PC-3 (cell line): ENCODE data around the gene NOL9. TPM values are rescaled to one million over a fixed set of nuclear protein-coding genes. Genes with fewer than 3 reads are reported as not detected.
A peak's percentile ranks its signal among the peaks of the same experiment; 100 is the strongest.

Experiments
- ATAC-seq: fragments of 200-7000 bp; cut with Tn5 transposase; 2 replicates; pipeline ENCODE4 v1.9.1; 2020; ENCODE audit warnings: mild to moderate bottlenecking, moderate library complexity
- BruUV-seq: library from RNA; stranded (reverse); fragments of 400-500 nt; replicated peaks from 2 replicates; lab custom pipeline; 2021; lab: Mats Ljungman, UMichigan
- CTCF ChIA-PET: fragments of 300-600 bp; sonication (Branson Sonifier 250); formaldehyde crosslinking; loops from one replicate; lab custom pipeline; 2022; ENCODE audit warnings: antibody characterized with exemption; lab: Charles Lee
- POLR2A ChIA-PET: fragments of 300-600 bp; sonication (Branson Sonifier 250); formaldehyde crosslinking; loops from one replicate; lab custom pipeline; 2022; ENCODE audit warnings: antibody characterized with exemption; ENCODE audit not compliant: unreplicated experiment; lab: Charles Lee
- DNase-seq: peaks from one replicate; pipeline ENCODE4 v3.0.0-alpha.2; 2015
- H2AFZ ChIP-seq: fragments of 300-600 bp; sonication (generic); 2 replicates; pipeline ENCODE4 v1.6.0; 2016; ENCODE audit warnings: antibody characterized with exemption, low read length
- H3F3A ChIP-seq: fragments of 300-600 bp; sonication (generic); one replicate; pipeline ENCODE4 v1.6.0; 2017; ENCODE audit warnings: antibody characterized with exemption, low read length, control low read depth, mild to moderate bottlenecking; ENCODE audit not compliant: unreplicated experiment
- H3K27ac ChIP-seq: fragments of 300-600 bp; sonication (generic); 2 replicates; pipeline ENCODE4 v1.5.1; 2016; ENCODE audit warnings: mild to moderate bottlenecking, low read length
- H3K27me3 ChIP-seq: fragments of 300-600 bp; sonication (generic); 2 replicates; pipeline ENCODE4 v1.6.1; 2016; ENCODE audit warnings: low read length, mixed read lengths
- H3K36me3 ChIP-seq: fragments of 300-600 bp; sonication (generic); 2 replicates; pipeline ENCODE4 v1.6.1; 2016; ENCODE audit warnings: low read depth, mixed run types, low read length, mixed read lengths
- H3K4me1 ChIP-seq: fragments of 300-600 bp; sonication (generic); 2 replicates; pipeline ENCODE4 v1.5.1; 2016; ENCODE audit warnings: low read length; ENCODE audit not compliant: insufficient read depth
- H3K4me2 ChIP-seq: fragments of 300-600 bp; sonication (generic); 2 replicates; pipeline ENCODE4 v1.6.0; 2016; ENCODE audit warnings: low read length
- H3K4me3 ChIP-seq: fragments of 300-600 bp; sonication (generic); 2 replicates; pipeline ENCODE4 v1.5.1; 2016; ENCODE audit warnings: mild to moderate bottlenecking, low read length, mixed read lengths
- H3K79me2 ChIP-seq: fragments of 300-600 bp; sonication (generic); 2 replicates; pipeline ENCODE4 v1.6.1; 2017; ENCODE audit warnings: low read length, mixed read lengths
- H3K9ac ChIP-seq: fragments of 300-600 bp; sonication (generic); 2 replicates; pipeline ENCODE4 v1.6.0; 2016; ENCODE audit warnings: mild to moderate bottlenecking, low read length
- H3K9me2 ChIP-seq: fragments of 300-600 bp; sonication (generic); replicated peaks from 2 replicates; pipeline ENCODE4 v1.6.1; 2016; ENCODE audit warnings: mixed run types, low read length, mixed read lengths
- H3K9me3 ChIP-seq: fragments of 300-600 bp; sonication (generic); 2 replicates; pipeline ENCODE4 v1.6.1; 2016; ENCODE audit warnings: low read length, mixed read lengths
- H4K20me1 ChIP-seq: fragments of 300-600 bp; sonication (generic); 2 replicates; pipeline ENCODE4 v1.6.1; 2016; ENCODE audit warnings: low read length, mixed read lengths
- EZH2 ChIP-seq: fragments of 300-600 bp; sonication (generic); IDR thresholded peaks from one replicate; pipeline ENCODE4 v1.6.1; 2017; ENCODE audit warnings: antibody characterized with exemption, mild to moderate bottlenecking, low read length; ENCODE audit not compliant: unreplicated experiment
- EZH2phosphoT487 ChIP-seq: fragments of 300-600 bp; sonication (generic); IDR thresholded peaks from 2 replicates; pipeline ENCODE4 v1.6.1; 2018; ENCODE audit warnings: mild to moderate bottlenecking, antibody characterized with exemption, low read length, borderline replicate concordance
- intact Hi-C: fragments of 100-400 bp; cut with micrococcal nuclease; formaldehyde crosslinking; loops from 2 replicates; pipeline ENCODE4 v1.9.0; 2023
- total RNA-seq: library from RNA; depleted of rRNA; stranded (reverse); fragments of >200 nt; gene quantifications from 2 replicates; pipeline ENCODE4 v1.2.3, GENCODE V29; 2014
- TF ChIP-seq, protein P1 (sequence below): fragments of 300-600 bp; sonication (generic); conservative IDR thresholded peaks from 2 replicates; pipeline ENCODE4 v1.5.1; 2017; ENCODE audit warnings: antibody characterized with exemption, low read depth, mild to moderate bottlenecking, low read length

NOL9 gene
- total RNA-seq, 1 experiment from 2014 or later = 79.1 TPM

DNA sequence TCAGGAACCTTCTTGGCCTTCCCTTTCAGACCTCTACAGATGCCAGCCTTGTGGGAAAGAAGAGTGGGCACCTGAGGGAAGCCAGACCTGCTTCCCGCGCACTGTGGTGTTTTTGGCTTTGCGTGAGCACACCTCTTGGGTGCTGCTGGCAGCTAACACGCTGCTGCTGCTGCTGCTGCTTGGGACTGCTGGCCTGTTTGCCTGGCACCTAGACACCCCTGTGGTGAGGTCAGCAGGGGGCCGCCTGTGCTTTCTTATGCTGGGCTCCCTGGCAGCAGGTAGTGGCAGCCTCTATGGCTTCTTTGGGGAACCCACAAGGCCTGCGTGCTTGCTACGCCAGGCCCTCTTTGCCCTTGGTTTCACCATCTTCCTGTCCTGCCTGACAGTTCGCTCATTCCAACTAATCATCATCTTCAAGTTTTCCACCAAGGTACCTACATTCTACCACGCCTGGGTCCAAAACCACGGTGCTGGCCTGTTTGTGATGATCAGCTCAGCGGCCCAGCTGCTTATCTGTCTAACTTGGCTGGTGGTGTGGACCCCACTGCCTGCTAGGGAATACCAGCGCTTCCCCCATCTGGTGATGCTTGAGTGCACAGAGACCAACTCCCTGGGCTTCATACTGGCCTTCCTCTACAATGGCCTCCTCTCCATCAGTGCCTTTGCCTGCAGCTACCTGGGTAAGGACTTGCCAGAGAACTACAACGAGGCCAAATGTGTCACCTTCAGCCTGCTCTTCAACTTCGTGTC is 24.5 kb upstream of the NOL9 start:
- no peak for ATAC-seq
- H3K9ac ChIP-seq = no peak overlapping the region
- POLR2A ChIA-PET = interaction anchor here (1.0 kb wide), 1 partner anchor 9 kb away, joined by 3 read pairs; no protein-coding TSS in a partner anchor

GRCh38 chr1:6577831-6578525 is 23.7 kb upstream of the NOL9 start:
- no peaks in the 10 kb centered on the region for H3K36me3 ChIP-seq
- no peaks in the 10 kb centered on the region for H3K27me3 ChIP-seq
- no peaks in the 10 kb centered on the region for H3F3A ChIP-seq
- no peak overlapping the region for H3K4me3 ChIP-seq
- H3K9me3 ChIP-seq = no peaks in the 10 kb centered on the region
- no peaks in the 10 kb centered on the region for H4K20me1 ChIP-seq
- H3K9ac ChIP-seq = no peak overlapping the region
- CTCF ChIA-PET = interaction anchor here (0.6 kb wide), 1 partner anchor 57 kb away, joined by 3 read pairs; no protein-coding TSS in a partner anchor
- no peak overlapping the region for H3K27ac ChIP-seq
- no peak overlapping the region for H3K4me2 ChIP-seq
- H3K4me1 ChIP-seq = peaks cover 27% of the 10 kb centered on the region
- TF ChIP-seq EZH2phosphoT487 (no peak), EZH2 (no peak)
- TF ChIP-seq, protein P1, sequence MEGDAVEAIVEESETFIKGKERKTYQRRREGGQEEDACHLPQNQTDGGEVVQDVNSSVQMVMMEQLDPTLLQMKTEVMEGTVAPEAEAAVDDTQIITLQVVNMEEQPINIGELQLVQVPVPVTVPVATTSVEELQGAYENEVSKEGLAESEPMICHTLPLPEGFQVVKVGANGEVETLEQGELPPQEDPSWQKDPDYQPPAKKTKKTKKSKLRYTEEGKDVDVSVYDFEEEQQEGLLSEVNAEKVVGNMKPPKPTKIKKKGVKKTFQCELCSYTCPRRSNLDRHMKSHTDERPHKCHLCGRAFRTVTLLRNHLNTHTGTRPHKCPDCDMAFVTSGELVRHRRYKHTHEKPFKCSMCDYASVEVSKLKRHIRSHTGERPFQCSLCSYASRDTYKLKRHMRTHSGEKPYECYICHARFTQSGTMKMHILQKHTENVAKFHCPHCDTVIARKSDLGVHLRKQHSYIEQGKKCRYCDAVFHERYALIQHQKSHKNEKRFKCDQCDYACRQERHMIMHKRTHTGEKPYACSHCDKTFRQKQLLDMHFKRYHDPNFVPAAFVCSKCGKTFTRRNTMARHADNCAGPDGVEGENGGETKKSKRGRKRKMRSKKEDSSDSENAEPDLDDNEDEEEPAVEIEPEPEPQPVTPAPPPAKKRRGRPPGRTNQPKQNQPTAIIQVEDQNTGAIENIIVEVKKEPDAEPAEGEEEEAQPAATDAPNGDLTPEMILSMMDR = no peak
- BruUV-seq = no TSS peak
- no peaks in the 10 kb centered on the region for H3K9me2 ChIP-seq
- POLR2A ChIA-PET = interaction anchor here (1.0 kb wide), 1 partner anchor 10 kb away, joined by 3 read pairs; no protein-coding TSS in a partner anchor
- DNase-seq (no peak), ATAC-seq (no peak)
- H2AFZ ChIP-seq = no peak overlapping the region
- H3K79me2 ChIP-seq = peaks cover 30% of the 10 kb centered on the region
- intact Hi-C loops = no loop called here

More for the DNA sequence above, 24.5 kb upstream of the NOL9 start:
- CTCF ChIA-PET = no interaction called here
- Histone ChIP-seq H3K27me3 (no peaks in the 10 kb centered on the region), H3F3A (no peaks in the 10 kb centered on the region), H3K4me3 (peak overlapping the region; percentile 92; the same call in 1 of the 2 replicates), H3K36me3 (no peaks in the 10 kb centered on the region), H4K20me1 (no peaks in the 10 kb centered on the region), H3K4me2 (peak overlapping the region; percentile 89), H3K27ac (no peak overlapping the region), H2AFZ (peak overlapping the region; percentile 67), H3K9me2 (no peaks in the 10 kb centered on the region), H3K9me3 (no peaks in the 10 kb centered on the region), H3K79me2 (peaks cover 30% of the 10 kb centered on the region), H3K4me1 (peaks cover 27% of the 10 kb centered on the region)
- BruUV-seq = no TSS peak
- TF ChIP-seq EZH2 (no peak), EZH2phosphoT487 (no peak)
- TF ChIP-seq, protein P1 = no peak
- no peak for DNase-seq
- intact Hi-C loops = loop anchor here (1.0 kb wide), 2 partner anchors 23 to 24 kb away; partner anchors contain the start of gene NOL9
